GM06990 (cell line): Measurements from ENCODE around the gene TRHDE.

Experiments used
- DNase-seq: peaks from one replicate; pipeline ENCODE4 v3.0.0-alpha.2; 2011; ENCODE audit not compliant: insufficient read length; ENCODE audit errors: extremely low read depth
- H3K27me3 ChIP-seq: replicated peaks from 2 replicates; pipeline ENCODE4 v1.6.0; 2011; ENCODE audit warnings: low read length; ENCODE audit not compliant: control insufficient read depth, insufficient read depth
- H3K36me3 ChIP-seq: 2 replicates; pipeline ENCODE4 v1.5.1; 2011; ENCODE audit warnings: low read length; ENCODE audit not compliant: control insufficient read depth, insufficient read depth
- H3K4me3 ChIP-seq: replicated peaks from 2 replicates; pipeline ENCODE4 v1.5.1; 2011; ENCODE audit warnings: low read depth, mild to moderate bottlenecking, control low read depth, low read length
- TF ChIP-seq, protein P1 (sequence below): IDR thresholded peaks from 2 replicates; pipeline ENCODE4 v1.5.1; 2011; ENCODE audit warnings: low read length, control low read depth, mild to moderate bottlenecking, inconsistent platforms; ENCODE audit not compliant: insufficient read depth, poor library complexity, severe bottlenecking

TRHDE gene

GRCh38 chr12:72560003-72560769 lies 288.0 kb downstream of the TRHDE start:
- DNase-seq = no peak
- Histone ChIP-seq H3K27me3 (no peaks in the 10 kb centered on the region), H3K36me3 (no peaks in the 10 kb centered on the region), H3K4me3 (no peak overlapping the region)
- TF ChIP-seq, protein P1, sequence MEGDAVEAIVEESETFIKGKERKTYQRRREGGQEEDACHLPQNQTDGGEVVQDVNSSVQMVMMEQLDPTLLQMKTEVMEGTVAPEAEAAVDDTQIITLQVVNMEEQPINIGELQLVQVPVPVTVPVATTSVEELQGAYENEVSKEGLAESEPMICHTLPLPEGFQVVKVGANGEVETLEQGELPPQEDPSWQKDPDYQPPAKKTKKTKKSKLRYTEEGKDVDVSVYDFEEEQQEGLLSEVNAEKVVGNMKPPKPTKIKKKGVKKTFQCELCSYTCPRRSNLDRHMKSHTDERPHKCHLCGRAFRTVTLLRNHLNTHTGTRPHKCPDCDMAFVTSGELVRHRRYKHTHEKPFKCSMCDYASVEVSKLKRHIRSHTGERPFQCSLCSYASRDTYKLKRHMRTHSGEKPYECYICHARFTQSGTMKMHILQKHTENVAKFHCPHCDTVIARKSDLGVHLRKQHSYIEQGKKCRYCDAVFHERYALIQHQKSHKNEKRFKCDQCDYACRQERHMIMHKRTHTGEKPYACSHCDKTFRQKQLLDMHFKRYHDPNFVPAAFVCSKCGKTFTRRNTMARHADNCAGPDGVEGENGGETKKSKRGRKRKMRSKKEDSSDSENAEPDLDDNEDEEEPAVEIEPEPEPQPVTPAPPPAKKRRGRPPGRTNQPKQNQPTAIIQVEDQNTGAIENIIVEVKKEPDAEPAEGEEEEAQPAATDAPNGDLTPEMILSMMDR = no peak

- Histone ChIP-seq H3K4me3 (no peak overlapping the region), H3K36me3 (no peaks in the 10 kb centered on the region), H3K27me3 (no peaks in the 10 kb centered on the region)
- DNase-seq = no peak
- TF ChIP-seq, protein P1 = no peak
Observed at GRCh38 chr12:72570601-72571000, 298.4 kb downstream of the TRHDE start.

DNA sequence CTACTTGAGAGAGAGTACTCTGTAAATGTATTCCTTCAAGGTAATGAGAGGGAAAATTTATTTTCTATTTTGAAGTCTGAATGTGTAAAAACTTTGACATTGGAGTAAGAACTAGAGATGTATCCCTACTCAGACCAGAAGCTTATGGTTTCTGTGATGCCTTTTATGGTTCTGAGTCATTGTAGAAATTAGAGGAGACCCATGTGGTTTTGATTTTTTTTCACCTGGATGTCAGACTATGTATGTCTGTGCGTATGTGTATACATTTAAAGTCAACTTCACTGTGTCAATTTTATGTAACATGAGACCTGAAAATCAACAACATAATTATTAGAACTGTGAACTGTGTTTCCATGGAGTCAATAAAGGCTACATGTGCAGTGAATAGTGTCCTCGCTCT lies 302.0 kb downstream of the TRHDE start:
- no peak for DNase-seq
- H3K4me3 ChIP-seq = no peak overlapping the region
- H3K27me3 ChIP-seq = no peaks in the 10 kb centered on the region
- H3K36me3 ChIP-seq = no peaks in the 10 kb centered on the region
- TF ChIP-seq, protein P1 = no peak

GRCh38 chr12:72578327-72578726 lies 306.2 kb downstream of the TRHDE start:
- DNase-seq = no peak
- TF ChIP-seq, protein P1 = no peak
- no peaks in the 10 kb centered on the region for H3K27me3 ChIP-seq

GRCh38 chr12:72586456-72586855 lies 314.3 kb downstream of the TRHDE start:
- DNase-seq = no peak
- Histone ChIP-seq H3K36me3 (no peaks in the 10 kb centered on the region), H3K27me3 (no peaks in the 10 kb centered on the region), H3K4me3 (no peak overlapping the region)
- TF ChIP-seq, protein P1 = no peak

More at GRCh38 chr12:72578327-72578726, 306.2 kb downstream of the TRHDE start:
- no peaks in the 10 kb centered on the region for H3K36me3 ChIP-seq
- H3K4me3 ChIP-seq = no peak overlapping the region
